Retinal pigment epithelial cell (primary cell): Measurements from ENCODE around the gene PMEPA1.

Experiments used
- DNase-seq: peaks from one replicate; pipeline ENCODE4 v3.0.0-alpha.2; 2010; ENCODE audit warnings: low read depth
- H3K4me3 ChIP-seq: 2 replicates; pipeline ENCODE4 v1.5.1; 2011; ENCODE audit warnings: mild to moderate bottlenecking, low read length, control low read depth, moderate library complexity
- CTCF ChIP-seq: conservative IDR thresholded peaks from 2 replicates; pipeline ENCODE4 v1.5.1; 2011; ENCODE audit warnings: low read depth, low read length, control low read depth, inconsistent platforms

Gene PMEPA1

GRCh38 chr20:57666106-57666833, 43.5 kb downstream of the PMEPA1 start:
- no peak for DNase-seq
- no peak overlapping the region for H3K4me3 ChIP-seq
- no peak for TF ChIP-seq CTCF

- no peak overlapping the region for H3K4me3 ChIP-seq
- no peak for TF ChIP-seq CTCF
- no peak for DNase-seq
These were observed 44.2 kb downstream of the PMEPA1 start for GRCh38 chr20:57665589-57665971.

- no peak for TF ChIP-seq CTCF
- no peak for DNase-seq
- no peak overlapping the region for H3K4me3 ChIP-seq
These were observed 44.8 kb downstream of the PMEPA1 start for GRCh38 chr20:57664924-57665588.

- no peak overlapping the region for H3K4me3 ChIP-seq
- TF ChIP-seq CTCF: no peak
- no peak for DNase-seq
These were observed 45.3 kb downstream of the PMEPA1 start for GRCh38 chr20:57664476-57664875.

- DNase-seq: no peak
- no peak overlapping the region for H3K4me3 ChIP-seq
- no peak for TF ChIP-seq CTCF
These were observed 45.9 kb downstream of the PMEPA1 start for GRCh38 chr20:57663681-57664451.

GRCh38 chr20:57663241-57663640, 46.6 kb downstream of the PMEPA1 start:
- TF ChIP-seq CTCF: no peak
- H3K4me3 ChIP-seq: no peak overlapping the region

More at GRCh38 chr20:57663241-57663640, 46.6 kb downstream of the PMEPA1 start:
- no peak for DNase-seq
